GM18858 (cell line): ENCODE measurements around the gene KMT2D.

Experiments used
- ATAC-seq: cut with Tn5 transposase; IDR thresholded peaks from one replicate; pipeline ENCODE4 v1.9.1; 2021; ENCODE audit not compliant: unreplicated experiment

Gene KMT2D

DNA sequence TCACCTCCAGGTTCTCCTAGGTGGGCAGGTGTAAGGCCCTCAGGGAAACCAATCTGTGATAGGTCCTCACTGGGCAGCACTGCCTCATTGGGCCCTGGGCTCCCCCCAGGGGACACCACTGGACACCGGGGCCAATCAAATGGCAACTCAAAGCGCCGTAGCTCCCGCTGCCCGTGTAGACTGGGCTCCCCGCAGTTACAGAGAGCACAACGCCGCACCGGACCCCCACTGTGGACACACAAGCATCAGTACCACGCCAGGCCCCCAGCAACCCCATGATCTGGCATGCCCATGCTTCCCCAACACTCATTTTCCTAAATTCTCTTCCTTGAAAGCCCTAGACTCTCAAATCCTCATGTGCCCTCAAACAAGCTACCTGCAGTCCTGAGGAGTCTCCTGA is 6.1 kb downstream of the KMT2D start:
- no peak for ATAC-seq

DNA sequence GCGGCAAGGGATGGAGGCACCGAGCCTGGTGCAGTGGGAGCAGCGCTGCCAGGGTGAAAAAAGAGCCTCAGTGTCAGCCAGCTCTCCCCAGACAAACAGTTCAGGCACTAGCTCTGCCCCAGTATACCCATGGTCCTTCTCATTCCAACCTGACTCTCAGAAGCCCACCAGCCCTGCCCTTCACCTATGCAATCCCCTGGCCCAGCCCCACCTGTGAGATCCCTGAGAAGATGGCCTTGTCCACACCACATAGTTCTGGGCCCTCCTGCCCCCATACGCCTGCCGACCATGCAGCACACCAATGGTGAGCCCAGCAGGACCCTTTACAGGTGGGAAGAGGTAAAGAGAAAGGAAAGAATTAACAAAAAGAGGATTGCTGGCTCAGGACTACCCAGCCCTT is 6.5 kb downstream of the KMT2D start:
- no peak for ATAC-seq

DNA sequence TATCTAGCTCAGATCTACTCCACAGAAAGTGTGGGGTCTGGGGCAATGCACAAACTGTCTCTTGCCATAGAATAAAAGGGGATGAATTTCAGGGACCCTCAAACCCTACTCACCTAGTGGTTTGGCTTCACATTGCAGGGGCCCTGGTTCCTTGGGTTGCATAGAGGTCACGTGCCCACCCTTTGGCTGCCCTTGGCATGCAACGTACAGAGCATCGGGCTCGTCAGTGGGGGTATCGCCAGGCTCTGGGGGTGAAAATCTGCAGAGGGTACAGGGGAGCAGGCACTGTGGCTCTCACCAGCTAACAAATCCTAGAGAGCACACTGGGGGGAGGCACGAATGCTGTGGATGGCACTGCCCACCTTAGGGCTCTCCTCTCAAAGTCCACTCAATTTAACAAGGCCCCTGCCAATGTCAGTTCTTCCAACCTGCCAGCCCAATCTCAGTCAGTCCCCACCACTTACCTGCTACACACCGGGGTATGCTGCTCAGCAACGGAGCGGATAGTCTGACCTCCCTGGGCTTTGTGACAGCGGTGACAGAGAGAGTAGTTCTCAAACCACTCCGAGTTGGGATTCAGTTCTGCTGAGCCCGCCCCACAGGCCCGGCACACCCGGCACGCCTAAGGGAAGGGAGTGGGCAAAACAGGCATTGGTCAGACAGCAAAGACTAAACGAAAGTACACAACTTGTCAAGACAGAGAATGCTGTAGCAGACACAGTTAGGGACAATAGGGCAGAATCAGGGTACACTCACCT is 8.0 kb downstream of the KMT2D start:
- ATAC-seq = no peak

DNA sequence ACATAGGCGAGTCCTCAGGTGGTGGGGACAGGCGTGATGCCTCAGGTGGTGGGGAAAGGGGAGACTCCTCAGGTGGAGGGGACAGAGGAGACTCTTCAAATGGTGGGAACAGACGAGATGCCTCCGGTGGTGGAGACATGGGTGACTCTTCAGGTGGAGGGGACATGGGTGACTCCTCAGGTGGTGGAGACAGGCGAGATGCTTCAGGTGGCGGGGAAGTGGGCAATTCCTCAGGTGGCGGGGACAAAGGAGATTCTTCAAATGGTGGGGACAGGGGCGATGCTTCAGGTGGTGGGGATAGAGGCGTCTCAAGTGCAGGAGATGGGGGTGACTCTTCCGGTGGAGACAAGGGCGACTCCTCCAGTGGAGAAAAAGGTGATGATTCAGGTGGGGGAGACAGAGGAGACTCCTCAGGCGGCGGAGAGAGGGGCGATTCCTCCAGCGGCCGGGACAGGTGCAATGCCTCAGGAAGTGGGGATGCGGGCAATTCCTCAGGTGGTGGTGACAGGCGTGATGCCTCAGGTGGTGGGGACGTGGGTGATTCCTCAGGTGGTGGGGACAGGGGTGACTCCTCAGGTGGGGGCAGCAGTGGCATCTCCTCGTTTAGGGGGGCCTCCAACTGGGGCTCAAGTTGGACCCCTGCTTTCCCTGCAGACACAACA is 8.7 kb downstream of the KMT2D start:
- no peak for ATAC-seq

DNA sequence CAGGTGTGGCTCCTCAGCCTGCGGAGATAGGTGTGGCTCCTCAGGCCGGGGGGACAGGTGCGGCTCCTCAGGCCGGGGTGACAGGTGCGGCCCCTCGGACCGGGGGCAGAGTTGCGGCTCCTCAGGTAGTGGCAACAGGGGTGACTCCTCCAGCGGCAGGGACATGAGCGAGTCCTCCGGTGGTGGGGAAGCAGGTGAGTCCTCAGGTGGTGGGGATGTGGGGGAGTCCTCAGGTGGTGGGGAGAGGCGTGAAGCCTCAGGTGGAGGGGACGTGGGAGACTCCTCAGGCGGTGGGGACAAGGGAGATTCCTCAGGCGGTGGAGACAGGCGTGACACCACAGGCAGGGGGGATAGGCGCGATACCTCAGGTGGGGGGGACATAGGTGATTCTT is 9.2 kb downstream of the KMT2D start:
- no peak for ATAC-seq

DNA sequence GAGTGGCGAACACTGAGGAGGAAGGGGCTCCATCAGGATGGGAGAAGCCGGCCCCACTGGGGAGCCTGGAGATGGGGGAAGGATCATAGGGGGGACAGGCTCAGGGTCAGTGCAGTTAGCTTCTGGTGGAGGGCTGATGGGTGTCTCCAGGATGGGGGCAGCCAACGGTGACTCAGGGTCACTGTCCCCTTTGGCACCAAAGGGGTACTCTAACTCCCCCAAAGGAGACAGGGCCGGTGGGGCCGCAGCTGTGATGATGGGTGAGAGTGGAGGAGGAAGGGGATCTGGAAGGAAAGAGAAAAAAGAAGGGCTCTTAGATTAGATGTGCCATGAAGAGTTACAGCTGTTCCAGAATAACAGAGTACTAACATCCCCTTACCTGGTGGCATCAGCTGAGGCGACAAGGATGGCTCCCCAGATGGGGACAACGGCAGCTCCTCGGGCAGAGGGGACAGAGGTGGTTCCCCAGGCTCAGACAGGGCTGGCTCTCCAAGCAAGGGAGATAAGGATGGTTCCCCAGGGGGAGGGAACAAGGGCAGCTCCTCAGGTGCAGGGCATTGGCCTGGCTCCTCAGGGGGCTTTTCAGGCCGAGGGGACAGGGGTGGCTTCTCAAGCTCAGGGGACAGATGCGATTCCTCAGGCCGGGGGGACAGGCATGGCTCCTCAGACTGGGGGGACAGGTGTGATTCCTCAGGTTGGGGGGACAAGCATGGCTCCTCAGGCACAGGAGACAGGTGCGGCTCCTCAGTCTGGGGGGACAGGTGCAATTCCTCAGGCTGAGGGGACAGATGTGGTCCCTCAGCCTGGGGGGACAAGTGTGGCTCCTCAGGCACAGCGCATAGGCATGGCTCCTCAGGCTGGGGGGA is 9.9 kb downstream of the KMT2D start:
- no peak for ATAC-seq

DNA sequence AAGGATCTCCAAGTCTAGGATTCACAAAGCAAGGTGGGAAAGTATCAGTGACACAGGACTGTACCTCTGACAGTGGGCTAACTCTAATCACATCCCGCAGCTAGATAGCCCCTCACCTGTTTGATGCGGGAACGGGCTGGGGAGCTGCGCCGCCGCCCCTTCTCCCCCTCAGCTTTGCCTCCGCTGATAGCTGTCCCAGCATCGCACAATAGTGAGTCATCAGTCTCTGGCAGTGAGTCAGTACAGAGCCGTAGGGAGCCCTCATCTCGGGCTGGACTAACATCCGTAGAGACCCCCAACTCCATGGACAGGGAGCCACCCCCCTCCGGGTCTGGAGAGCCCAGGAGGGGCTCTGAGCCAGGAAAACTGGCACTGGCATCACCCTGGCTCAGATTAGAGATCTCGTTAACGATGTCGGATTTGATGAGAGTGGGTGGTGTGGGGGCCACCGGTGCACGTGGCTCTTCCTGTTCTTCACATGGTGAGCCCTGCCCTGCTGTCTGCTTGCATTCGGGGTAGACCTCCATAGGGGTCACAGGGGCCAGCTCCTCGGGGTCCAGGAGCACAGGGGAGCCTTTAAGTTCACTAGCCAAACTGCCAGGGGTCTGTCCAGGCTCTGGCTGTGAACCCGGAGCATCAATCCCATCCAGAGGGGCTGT is 10.9 kb downstream of the KMT2D start:
- ATAC-seq = no peak

DNA sequence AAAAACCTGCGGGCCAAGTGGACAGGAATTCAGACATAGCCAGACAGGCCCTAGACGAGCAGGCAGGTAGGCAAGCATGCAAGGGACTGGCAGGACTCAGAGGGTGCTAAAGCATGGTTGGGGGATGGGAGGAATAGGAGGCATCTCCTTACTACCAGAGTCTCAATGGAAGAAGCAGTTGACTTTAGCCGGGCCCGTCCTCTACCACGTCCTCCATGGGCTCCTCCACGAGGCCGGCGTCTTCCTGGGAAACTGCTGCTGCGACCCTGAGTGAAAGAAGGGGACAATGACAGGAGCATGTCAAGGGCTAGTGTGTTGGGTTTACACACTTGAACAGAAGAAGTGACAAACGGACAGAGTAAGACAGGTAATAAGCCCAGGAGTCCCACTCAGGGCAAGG is 11.6 kb downstream of the KMT2D start:
- no peak for ATAC-seq

DNA sequence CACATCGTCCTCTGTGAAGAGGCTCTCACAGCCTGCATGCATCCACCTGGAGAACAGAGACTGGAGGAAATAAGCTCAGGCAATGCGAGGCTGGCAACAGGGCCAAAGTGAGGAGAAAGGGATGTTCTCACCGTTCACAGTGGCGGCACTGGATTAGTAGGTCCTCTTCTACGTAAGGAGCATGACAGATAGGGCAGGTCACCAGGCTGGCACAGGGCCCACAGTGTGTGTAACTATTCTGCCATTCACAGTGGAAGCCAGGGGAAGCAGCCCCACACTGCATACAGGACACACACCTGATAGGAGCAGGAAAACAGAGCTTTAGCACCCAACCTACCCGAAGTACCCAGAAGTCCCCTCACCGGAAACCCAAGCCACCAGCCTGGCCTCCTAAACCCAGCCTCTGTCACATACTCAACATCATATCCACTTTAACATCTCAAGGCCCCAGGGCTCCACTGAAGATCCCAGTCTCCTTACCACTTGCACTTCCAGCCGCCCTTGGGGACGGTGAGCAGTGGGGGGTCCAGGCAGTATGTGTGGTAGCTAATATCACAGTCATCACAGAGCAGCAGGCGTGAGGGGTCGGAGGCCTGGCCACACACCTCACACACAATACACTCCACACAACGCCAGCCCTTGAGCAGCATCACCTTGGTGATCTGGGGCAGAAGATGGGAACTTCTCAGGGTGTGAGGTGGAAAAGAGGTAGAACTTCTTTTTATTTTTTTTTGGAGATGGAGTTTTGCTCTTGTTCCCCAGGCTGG is 14.3 kb downstream of the KMT2D start:
- no peak for ATAC-seq

DNA sequence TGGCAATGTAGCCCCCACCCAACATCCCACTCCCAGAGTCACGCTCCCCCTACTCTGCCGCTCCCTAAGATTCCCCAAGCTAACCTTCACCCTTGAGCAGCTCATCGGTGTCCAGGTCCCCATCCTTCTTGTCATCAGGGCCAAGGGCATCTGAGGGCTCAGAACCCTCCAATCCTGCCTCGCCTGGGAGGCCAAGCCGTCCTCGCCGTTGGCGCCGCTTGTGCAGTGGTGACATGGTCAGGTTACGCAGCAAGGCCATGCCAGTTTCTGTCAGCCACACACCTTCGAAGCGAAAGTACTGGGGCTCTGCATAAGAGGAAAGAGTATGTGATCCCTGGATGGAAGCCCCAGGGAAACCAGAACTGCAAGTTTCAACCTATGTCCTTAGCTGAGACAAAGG is 15.9 kb downstream of the KMT2D start:
- ATAC-seq = no peak

DNA sequence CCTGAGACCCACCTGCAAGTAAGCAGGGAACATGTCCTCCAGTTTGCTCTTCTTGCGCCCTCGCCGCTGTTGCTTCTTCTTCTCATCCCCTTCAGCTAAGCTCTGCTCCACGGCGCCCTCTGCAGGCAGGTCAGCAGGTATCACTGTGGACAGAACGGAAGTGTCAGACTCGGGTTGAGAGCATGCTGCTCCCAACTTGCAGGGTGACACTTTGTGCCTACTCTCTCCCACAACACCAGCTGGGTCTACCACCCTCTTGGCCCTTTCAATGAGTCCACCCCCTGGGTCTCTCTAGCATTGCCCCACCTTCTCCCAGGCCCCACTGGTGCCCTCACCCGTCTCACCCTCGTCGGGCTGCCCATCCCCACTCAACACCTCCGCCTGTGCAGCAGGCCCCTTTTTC is 16.7 kb downstream of the KMT2D start:
- ATAC-seq = no peak

DNA sequence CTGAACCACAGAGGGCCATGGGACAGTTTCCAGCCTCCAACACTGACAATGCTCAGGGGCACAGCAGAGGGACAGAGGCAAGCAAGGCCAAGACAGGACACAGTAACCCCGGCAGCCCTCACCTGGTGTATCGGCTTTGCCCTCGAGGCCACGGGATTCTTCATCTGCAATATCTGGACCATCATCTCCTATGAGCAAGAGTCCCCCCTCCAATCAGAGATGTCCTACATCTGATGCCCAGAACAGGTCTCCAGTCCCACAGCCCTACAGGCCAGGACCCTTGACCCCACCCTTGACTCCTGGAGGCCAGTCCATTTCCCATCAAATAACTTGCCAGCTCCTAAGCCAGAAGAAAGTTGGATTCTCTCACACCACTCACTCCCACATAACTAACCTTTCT is 17.4 kb downstream of the KMT2D start:
- no peak for ATAC-seq

DNA sequence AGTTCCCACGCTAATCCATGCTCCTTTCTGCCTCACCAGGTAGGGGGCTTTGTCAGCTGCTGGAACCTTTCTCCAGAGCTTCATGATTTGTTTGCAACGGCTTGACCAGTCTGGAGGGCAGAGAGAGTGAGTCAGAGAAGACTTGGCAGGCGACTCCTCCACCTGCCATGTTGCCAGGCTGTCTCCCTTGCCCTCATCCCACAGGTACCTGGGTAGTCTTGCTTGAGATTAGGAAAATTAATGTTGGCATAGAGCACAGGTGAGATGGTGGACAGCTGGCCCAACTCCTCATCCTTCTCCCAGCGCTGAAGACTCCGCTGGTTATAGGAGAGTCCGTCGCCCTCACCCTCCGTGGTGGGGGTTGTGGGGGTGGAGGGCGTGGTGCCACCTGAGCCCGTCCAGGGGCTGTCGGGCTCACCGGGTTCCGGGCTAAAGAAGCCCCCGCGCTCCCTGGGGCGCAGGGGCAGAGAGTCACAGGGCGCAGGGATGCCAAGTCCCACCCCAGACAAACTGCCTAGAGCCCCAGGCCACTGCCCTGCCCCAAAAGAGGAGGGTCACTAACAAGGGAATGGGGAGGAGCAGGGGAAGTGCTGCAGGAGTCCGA is 18.6 kb downstream of the KMT2D start:
- no peak for ATAC-seq

DNA sequence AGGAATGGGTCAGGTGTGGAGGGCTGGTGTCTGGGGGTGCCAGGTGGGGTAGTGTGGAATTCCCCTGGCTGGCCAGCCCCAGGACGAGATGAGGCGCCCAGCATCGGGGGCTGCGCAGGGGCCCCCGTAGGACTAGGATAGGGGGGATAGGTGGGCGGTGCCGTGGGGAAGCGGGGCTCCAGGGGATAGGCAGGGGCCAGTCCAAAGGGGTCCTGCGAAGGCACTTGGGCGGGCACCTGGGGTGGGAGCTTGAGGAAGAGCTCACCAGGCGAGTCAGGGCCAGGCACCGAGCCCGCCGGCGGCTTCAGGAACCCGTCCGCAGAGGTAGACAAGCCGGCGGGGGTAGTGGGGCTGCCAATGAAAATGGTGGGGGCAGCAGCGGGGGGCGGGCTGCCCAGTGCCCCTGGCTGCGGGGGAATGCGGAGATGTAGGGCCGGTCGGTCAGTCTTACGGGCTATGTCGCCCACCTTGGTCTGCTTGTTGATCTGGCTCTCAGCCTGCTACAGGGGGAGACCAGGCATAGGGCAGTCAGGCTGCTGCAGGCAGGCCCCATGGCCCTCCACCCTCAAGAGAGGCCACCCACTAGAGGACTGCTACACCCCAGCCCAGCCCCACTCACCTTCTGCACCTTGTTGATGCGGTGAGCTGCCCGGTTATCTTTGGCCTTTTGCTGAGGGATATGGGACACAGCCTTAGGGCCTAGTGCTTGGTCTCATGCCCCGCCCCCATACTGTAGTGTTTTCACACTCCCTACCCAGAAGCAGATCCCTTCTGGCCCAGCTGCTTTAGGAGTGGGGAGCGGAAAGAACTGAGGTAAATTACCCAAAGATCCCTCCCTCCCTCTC is 19.3 kb downstream of the KMT2D start:
- ATAC-seq = no peak

DNA sequence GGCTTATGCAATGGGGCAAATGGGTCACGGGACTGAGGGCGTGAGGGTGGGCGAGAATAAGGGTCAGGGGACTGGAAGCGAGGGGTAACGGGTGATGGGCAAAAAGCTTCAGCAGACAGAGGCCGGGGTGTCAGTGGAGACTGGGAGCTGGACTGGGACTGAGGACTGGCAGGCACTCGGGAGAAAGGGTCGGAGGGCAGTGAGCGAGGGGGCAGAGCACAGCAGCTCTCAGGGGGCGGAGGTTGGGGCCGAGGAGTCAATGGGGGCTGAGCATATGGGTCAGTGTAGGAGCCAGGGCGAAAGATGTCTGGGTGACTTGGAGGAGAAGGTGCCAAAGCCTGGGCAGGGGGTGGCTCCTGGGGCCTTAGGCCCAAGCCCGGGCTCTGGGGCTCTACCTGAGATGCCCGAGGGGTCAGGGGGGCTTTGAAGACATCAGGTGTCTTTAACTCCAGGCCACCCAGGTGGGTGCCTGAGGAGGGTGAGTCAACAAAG is 20.2 kb downstream of the KMT2D start:
- ATAC-seq = no peak

DNA sequence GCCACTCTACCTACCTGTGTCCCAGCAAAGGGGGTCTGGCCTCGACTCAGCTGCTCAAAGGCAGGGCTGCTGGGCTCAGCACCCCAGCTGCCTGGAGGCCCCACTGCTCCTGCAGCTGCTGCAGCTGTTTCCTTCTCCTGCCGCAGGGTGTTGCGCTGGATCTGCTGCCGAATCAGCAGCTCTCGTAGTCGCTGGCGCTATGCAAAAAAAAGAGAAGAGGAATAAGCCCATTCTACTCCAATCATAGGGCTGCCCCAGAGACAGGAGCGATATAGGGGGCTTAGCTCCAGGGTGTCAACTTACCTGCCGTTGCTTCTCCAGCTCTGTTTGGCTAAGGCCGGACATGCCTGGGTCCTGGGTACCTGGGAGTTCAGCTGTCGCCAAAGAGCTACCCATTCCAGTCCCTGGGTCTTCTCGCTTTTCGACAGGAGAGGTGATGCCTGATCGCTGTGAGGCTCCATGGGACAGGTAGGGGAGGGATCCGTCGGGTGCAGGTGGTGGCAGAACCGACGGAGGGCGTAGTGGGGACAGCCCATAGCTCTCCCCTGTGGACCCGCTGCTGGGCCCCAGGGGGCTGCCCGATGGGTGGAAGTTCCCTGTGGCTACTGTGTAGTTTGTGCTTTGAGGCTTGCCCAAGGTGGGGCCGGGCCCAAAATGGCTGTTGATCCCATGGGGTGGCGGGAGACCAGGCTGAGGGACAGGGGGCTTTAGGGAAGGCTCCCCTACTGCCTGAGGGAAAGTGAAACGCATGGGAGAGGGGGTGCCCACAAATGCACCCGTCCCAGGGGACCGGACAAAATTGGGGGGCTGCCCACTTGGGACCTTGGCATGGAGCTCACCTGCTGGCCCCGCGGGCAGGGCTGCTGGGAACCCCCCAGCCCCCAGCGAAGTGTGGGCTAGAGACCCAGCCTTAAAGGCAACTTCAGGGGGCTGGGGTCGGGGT is 20.9 kb downstream of the KMT2D start:
- ATAC-seq = no peak

DNA sequence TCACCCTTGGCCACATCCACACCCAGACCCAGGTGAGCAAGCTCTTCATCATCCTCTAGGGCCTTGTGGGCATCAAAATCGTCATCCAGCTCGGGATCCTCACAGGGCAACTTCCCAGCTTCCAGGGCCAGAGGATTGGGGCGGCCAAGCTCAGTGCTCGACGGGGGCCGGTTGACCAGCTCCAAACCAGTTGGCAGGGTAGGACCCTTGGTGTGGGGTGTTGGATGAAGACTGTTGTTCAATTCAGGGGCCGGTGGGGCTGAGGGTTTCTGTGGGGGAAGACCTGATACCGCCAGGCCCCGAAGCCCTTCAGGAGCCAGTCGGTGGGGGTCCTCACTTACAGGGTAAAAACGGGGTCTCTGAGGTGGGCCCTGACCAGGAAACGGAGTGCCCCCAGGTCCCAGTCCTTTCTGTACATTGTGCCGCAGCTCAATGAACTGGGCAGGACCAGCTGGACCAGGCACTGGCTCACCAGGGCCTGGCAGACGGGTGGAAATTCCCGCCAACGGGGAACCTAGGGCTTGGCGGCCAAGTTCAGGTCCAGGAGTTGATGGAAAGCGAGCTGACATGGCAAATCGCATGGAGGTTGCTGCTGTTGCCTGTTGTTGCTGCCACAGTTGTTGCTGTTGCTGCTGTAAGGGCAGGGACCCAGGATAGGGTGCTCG is 22.2 kb downstream of the KMT2D start:
- ATAC-seq = no peak

DNA sequence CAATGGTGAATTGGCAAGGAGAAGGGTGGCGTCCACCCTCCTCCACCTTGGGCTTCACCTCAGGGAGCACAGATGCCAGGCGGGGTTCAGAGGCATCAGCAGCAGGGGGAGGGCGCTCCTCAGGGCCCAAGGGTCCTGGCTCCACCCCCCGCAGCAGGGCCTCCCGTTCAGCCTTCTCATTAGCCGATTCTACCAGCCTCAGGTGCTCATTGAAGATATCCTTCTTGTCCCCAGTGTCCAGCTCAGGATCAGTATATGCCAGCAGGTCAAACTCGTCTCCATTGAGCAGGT is 22.7 kb downstream of the KMT2D start:
- no peak for ATAC-seq
